ENCODE measurements around the gene CD74. TPM values are rescaled to one million over a fixed set of nuclear protein-coding genes. Genes with fewer than 3 reads are reported as not detected.

CD74 gene
- total RNA-seq, 1 experiment from 2014 or later, result 19.5 TPM

GRCh38 chr5:150384701-150385100 is 28.0 kb downstream of the CD74 start:
- H2AK5ac ChIP-seq (ENCODE audit: insufficient read length, low read length), result no peak overlapping the region
- H4K8ac ChIP-seq (replicated peaks; ENCODE audit: insufficient read length, low read depth, low read length), result no peak overlapping the region
- Mint-ChIP-seq H3K9me3 (no peaks in the 10 kb centered on the region), H3K27me3 (ENCODE audit: low read depth) (no peaks in the 10 kb centered on the region), H3K27ac (no peak overlapping the region), H3K4me3 (no peak overlapping the region), H3K36me3 (ENCODE audit: insufficient read depth in 1 of 3, low read depth in 3 of 3) (peaks cover 26 to 97% (median 77%) of the 10 kb centered on the region in 3 experiments), H3K4me1 (no peaks in the 10 kb centered on the region)
- H3K9me3 ChIP-seq (ENCODE audit: control insufficient read depth, low read depth, low read length), result no peaks in the 10 kb centered on the region
- TF ChIP-seq, protein P1, sequence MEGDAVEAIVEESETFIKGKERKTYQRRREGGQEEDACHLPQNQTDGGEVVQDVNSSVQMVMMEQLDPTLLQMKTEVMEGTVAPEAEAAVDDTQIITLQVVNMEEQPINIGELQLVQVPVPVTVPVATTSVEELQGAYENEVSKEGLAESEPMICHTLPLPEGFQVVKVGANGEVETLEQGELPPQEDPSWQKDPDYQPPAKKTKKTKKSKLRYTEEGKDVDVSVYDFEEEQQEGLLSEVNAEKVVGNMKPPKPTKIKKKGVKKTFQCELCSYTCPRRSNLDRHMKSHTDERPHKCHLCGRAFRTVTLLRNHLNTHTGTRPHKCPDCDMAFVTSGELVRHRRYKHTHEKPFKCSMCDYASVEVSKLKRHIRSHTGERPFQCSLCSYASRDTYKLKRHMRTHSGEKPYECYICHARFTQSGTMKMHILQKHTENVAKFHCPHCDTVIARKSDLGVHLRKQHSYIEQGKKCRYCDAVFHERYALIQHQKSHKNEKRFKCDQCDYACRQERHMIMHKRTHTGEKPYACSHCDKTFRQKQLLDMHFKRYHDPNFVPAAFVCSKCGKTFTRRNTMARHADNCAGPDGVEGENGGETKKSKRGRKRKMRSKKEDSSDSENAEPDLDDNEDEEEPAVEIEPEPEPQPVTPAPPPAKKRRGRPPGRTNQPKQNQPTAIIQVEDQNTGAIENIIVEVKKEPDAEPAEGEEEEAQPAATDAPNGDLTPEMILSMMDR (conservative IDR thresholded peaks at IDR 0.05), result no peak
- no peak overlapping the region for H3K18ac ChIP-seq (ENCODE audit: insufficient read length, low read depth, low read length)
- no peak overlapping the region for H2BK12ac ChIP-seq (ENCODE audit: insufficient read length, low read depth, low read length)
- no peak overlapping the region for H2BK5ac ChIP-seq (ENCODE audit: insufficient read length, low read length)
- no peak overlapping the region for H3K4ac ChIP-seq (ENCODE audit: low read depth, low read length)
- DNase-seq, result no peak
- H3K56ac ChIP-seq (ENCODE audit: insufficient read length, low read depth, low read length), result no peak overlapping the region
- no peak overlapping the region for H3K14ac ChIP-seq (ENCODE audit: insufficient read depth, low read length)
- H2BK120ac ChIP-seq (ENCODE audit: low read depth, low read length, poor library complexity, severe bottlenecking), result no peak overlapping the region
- H3K27ac ChIP-seq (ENCODE audit: insufficient read length, low read depth, low read length), result no peak overlapping the region
- no peak overlapping the region for H3K9ac ChIP-seq (ENCODE audit: extremely low read depth, insufficient read length, low read length)
- no peak overlapping the region for H3K4me2 ChIP-seq (ENCODE audit: insufficient read depth, insufficient read length, low read length)
- no peaks in the 10 kb centered on the region for H3K23me2 ChIP-seq (ENCODE audit: insufficient read length, low read depth, low read length, poor library complexity, severe bottlenecking)
- H4K5ac ChIP-seq (ENCODE audit: insufficient read length, low read depth, low read length), result no peak overlapping the region
- H3K23ac ChIP-seq (ENCODE audit: insufficient read length, low read depth, low read length), result no peak overlapping the region
- H2BK20ac ChIP-seq (ENCODE audit: low read depth, low read length, poor library complexity, severe bottlenecking), result no peak overlapping the region
- no peaks in the 10 kb centered on the region for H3K79me1 ChIP-seq (ENCODE audit: insufficient read depth, low read depth, low read length, poor library complexity, severe bottlenecking)
- no peaks in the 10 kb centered on the region for H3K27me3 ChIP-seq (ENCODE audit: insufficient read depth, low read length)
- H3T11ph ChIP-seq (ENCODE audit: low read length), result no peak overlapping the region
- H4K20me1 ChIP-seq (ENCODE audit: control insufficient read depth, insufficient read depth, insufficient read length), result no peaks in the 10 kb centered on the region
- no CpG with 5 or more reads among the region's 5 CpGs for WGBS (ENCODE audit: extremely low coverage, insufficient read length, low lambda C conversion rate)
- no peaks in the 10 kb centered on the region for H3K4me1 ChIP-seq (ENCODE audit: insufficient read depth, low read length)
- no peaks in the 10 kb centered on the region for H3K79me2 ChIP-seq (ENCODE audit: insufficient read depth, low read length)
- no peak overlapping the region for H4K91ac ChIP-seq (ENCODE audit: insufficient read length, low read depth, low read length)
- no peak overlapping the region for H2AFZ ChIP-seq (ENCODE audit: low read length)
- no peak overlapping the region for H2BK15ac ChIP-seq (ENCODE audit: low read depth, low read length)
